NCI-H524 treated with DMSO at 0.1 percent for 48 hours (cell line): ENCODE results near the gene CRYBG1.

Experiments
- DNase-seq: peaks from one replicate; lab custom pipeline; 2025; lab: John Stamatoyannopoulos, UW

Gene CRYBG1

GRCh38 chr6:106426250-106426970 lies 65.9 kb downstream of the CRYBG1 start:
- DNase-seq = no peak

GRCh38 chr6:106430466-106430865 lies 69.9 kb downstream of the CRYBG1 start:
- no peak for DNase-seq

GRCh38 chr6:106431405-106431804 lies 70.9 kb downstream of the CRYBG1 start:
- no peak for DNase-seq

- no peak for DNase-seq
Measured at GRCh38 chr6:106431972-106432371, 71.5 kb downstream of the CRYBG1 start.

- no peak for DNase-seq
Measured at GRCh38 chr6:106434530-106434929, 74.0 kb downstream of the CRYBG1 start.

- no peak for DNase-seq
Measured at GRCh38 chr6:106439459-106439858, 78.9 kb downstream of the CRYBG1 start.

- no peak for DNase-seq
Measured at GRCh38 chr6:106440546-106440945, 80.0 kb downstream of the CRYBG1 start.

GRCh38 chr6:106442395-106442794 lies 81.9 kb downstream of the CRYBG1 start:
- DNase-seq = peak; percentile 71

- no peak for DNase-seq
Measured at GRCh38 chr6:106444777-106445507, 84.4 kb downstream of the CRYBG1 start.

GRCh38 chr6:106445508-106445878 lies 85.0 kb downstream of the CRYBG1 start:
- no peak for DNase-seq

GRCh38 chr6:106446287-106446885 lies 85.9 kb downstream of the CRYBG1 start:
- DNase-seq = no peak

GRCh38 chr6:106446983-106447382 lies 86.5 kb downstream of the CRYBG1 start:
- DNase-seq = no peak

GRCh38 chr6:106448000-106448426 lies 87.5 kb downstream of the CRYBG1 start:
- no peak for DNase-seq

GRCh38 chr6:106450653-106451052 lies 90.1 kb downstream of the CRYBG1 start:
- DNase-seq = no peak

GRCh38 chr6:106451439-106451838 lies 90.9 kb downstream of the CRYBG1 start:
- no peak for DNase-seq

- DNase-seq = no peak
Measured at GRCh38 chr6:106452628-106453027, 92.1 kb downstream of the CRYBG1 start.

- DNase-seq = no peak
Measured at GRCh38 chr6:106453756-106454367, 93.3 kb downstream of the CRYBG1 start.

GRCh38 chr6:106456756-106457155 lies 96.2 kb downstream of the CRYBG1 start:
- DNase-seq = no peak

GRCh38 chr6:106458021-106458986 lies 97.8 kb downstream of the CRYBG1 start:
- no peak for DNase-seq

- DNase-seq = no peak
Measured at GRCh38 chr6:106460481-106460880, 100.0 kb downstream of the CRYBG1 start.

GRCh38 chr6:106461084-106461483 lies 100.6 kb downstream of the CRYBG1 start:
- DNase-seq = peak; percentile 73
